Measurements from ENCODE around the gene CCDC106. TPM values are rescaled to one million over a fixed set of nuclear protein-coding genes. Genes with fewer than 3 reads are reported as not detected.

Gene CCDC106
- total RNA-seq, 6 experiments from 2014 or later = 6.1 to 19.7 (median 9.8) TPM

- Histone ChIP-seq H3K36me3 (peaks cover 3 to 62% (median 31%) of the 10 kb centered on the region in 4 donors), H3K4me1 (peaks cover 0 to 3% (median 0%) of the 10 kb centered on the region in 4 donors), H3K27ac (no peak overlapping the region), H3K9me3 (no peaks in the 10 kb centered on the region), H3K27me3 (no peaks in the 10 kb centered on the region), H3K4me3 (no peak overlapping the region)
- WGBS (ENCODE audit: insufficient coverage, low coverage, low lambda C conversion rate, missing lambda C conversion rate) = 82% methylated on average over 2 of the region's 25 CpGs
- ATAC-seq (no peak), DNase-seq (peak in 1 of 3 donors; percentile 22)
- TF ChIP-seq POLR2A (IDR thresholded peaks at IDR 0.05) (no peak), CTCF (IDR thresholded peaks at IDR 0.05) (no peak)
- intact Hi-C loops (cut with DNase I) = no loop called here
These were observed 42.2 kb downstream of the CCDC106 start for GRCh38 chr19:55690109-55690768.

- intact Hi-C loops (cut with DNase I) = no loop called here
- 94% methylated on average over 14 of the region's 31 CpGs for WGBS (ENCODE audit: insufficient coverage, low coverage, low lambda C conversion rate, missing lambda C conversion rate)
- no peak for DNase-seq
- no peak for ATAC-seq
- TF ChIP-seq POLR2A (IDR thresholded peaks at IDR 0.05) (no peak), CTCF (IDR thresholded peaks at IDR 0.05) (no peak)
- Histone ChIP-seq H3K27me3 (no peaks in the 10 kb centered on the region), H3K36me3 (peaks cover 3 to 61% (median 29%) of the 10 kb centered on the region in 4 donors), H3K9me3 (no peaks in the 10 kb centered on the region), H3K4me3 (no peak overlapping the region), H3K4me1 (no peaks in the 10 kb centered on the region), H3K27ac (no peak overlapping the region)
These were observed 42.9 kb downstream of the CCDC106 start for GRCh38 chr19:55690769-55691545.

- DNase-seq (peak in 2 of 3 donors; percentile 11 to 45), ATAC-seq (no peak)
- H3K27ac ChIP-seq = no peak overlapping the region
- no peaks in the 10 kb centered on the region for H3K4me1 ChIP-seq
- peaks cover 3 to 61% (median 30%) of the 10 kb centered on the region in 4 donors for H3K36me3 ChIP-seq
- 92% methylated on average over 19 of the region's 31 CpGs for WGBS (ENCODE audit: insufficient coverage, low coverage, low lambda C conversion rate, missing lambda C conversion rate)
- no peaks in the 10 kb centered on the region for H3K27me3 ChIP-seq
- TF ChIP-seq CTCF (IDR thresholded peaks at IDR 0.05) (no peak), POLR2A (IDR thresholded peaks at IDR 0.05) (no peak)
- no peaks in the 10 kb centered on the region for H3K9me3 ChIP-seq
- intact Hi-C loops (cut with DNase I) = no loop called here
- no peak overlapping the region for H3K4me3 ChIP-seq
These were observed 43.8 kb downstream of the CCDC106 start for GRCh38 chr19:55691561-55692481.

- H3K4me1 ChIP-seq = no peaks in the 10 kb centered on the region
- WGBS (ENCODE audit: insufficient coverage, low coverage, low lambda C conversion rate, missing lambda C conversion rate) = 86% methylated on average over 1 of the region's 19 CpGs
- peaks cover 3 to 67% (median 31%) of the 10 kb centered on the region in 4 donors for H3K36me3 ChIP-seq
- TF ChIP-seq CTCF (IDR thresholded peaks at IDR 0.05) (no peak), POLR2A (IDR thresholded peaks at IDR 0.05) (no peak)
- no peaks in the 10 kb centered on the region for H3K27me3 ChIP-seq
- DNase-seq (no peak), ATAC-seq (no peak)
- no peak overlapping the region for H3K4me3 ChIP-seq
- no peak overlapping the region for H3K27ac ChIP-seq
- H3K9me3 ChIP-seq = no peaks in the 10 kb centered on the region
- intact Hi-C loops (cut with DNase I) = no loop called here
These were observed 44.7 kb downstream of the CCDC106 start for GRCh38 chr19:55692681-55693081.
